Hepatocyte (in vitro differentiated cells): Measurements from ENCODE around the gene CSN2. TPM values are rescaled to one million over a fixed set of nuclear protein-coding genes. Genes with fewer than 3 reads are reported as not detected.

Experiments used
- DNase-seq: peaks from one replicate; pipeline ENCODE4 v3.0.0-alpha.2; 2016; ENCODE audit warnings: low spot score
- H2AFZ ChIP-seq: fragments of 200-600 bp; sonication (generic); 2 replicates; pipeline ENCODE4 v1.6.0; 2016; ENCODE audit warnings: antibody characterized with exemption, mild to moderate bottlenecking
- H3K27ac ChIP-seq: fragments of 200-600 bp; sonication (generic); 2 replicates; pipeline ENCODE4 v1.5.1; 2016; ENCODE audit warnings: mild to moderate bottlenecking
- H3K27me3 ChIP-seq: fragments of 200-600 bp; sonication (generic); 2 replicates; pipeline ENCODE4 v1.6.1; 2016
- H3K36me3 ChIP-seq: fragments of 200-600 bp; sonication (generic); replicated peaks from 2 replicates; pipeline ENCODE4 v1.5.1; 2016; ENCODE audit warnings: low read depth; ENCODE audit not compliant: insufficient read depth
- H3K4me1 ChIP-seq: fragments of 200-600 bp; sonication (generic); 2 replicates; pipeline ENCODE4 v1.5.1; 2016; ENCODE audit warnings: mild to moderate bottlenecking, moderate library complexity; ENCODE audit not compliant: insufficient read depth
- H3K4me2 ChIP-seq: fragments of 200-600 bp; sonication (generic); 2 replicates; pipeline ENCODE4 v1.6.0; 2016
- H3K4me3 ChIP-seq: fragments of 200-600 bp; sonication (generic); 2 replicates; pipeline ENCODE4 v1.5.1; 2016; ENCODE audit warnings: mild to moderate bottlenecking
- H3K79me2 ChIP-seq: fragments of 200-600 bp; sonication (generic); 2 replicates; pipeline ENCODE4 v1.6.0; 2017; ENCODE audit warnings: mild to moderate bottlenecking
- H3K9me2 ChIP-seq: fragments of 200-600 bp; sonication (generic); replicated peaks from 2 replicates; pipeline ENCODE4 v1.6.0; 2017; ENCODE audit warnings: mild to moderate bottlenecking; ENCODE audit not compliant: insufficient read depth
- H3K9me3 ChIP-seq: fragments of 200-600 bp; sonication (generic); 2 replicates; pipeline ENCODE4 v1.5.1; 2016; ENCODE audit warnings: low read depth, mild to moderate bottlenecking
- H4K20me1 ChIP-seq: fragments of 200-600 bp; sonication (generic); 2 replicates; pipeline ENCODE4 v1.6.0; 2016; ENCODE audit warnings: mild to moderate bottlenecking; ENCODE audit not compliant: insufficient read depth, poor library complexity, severe bottlenecking
- CTCF ChIP-seq: fragments of 200-600 bp; sonication (generic); IDR thresholded peaks from 2 replicates; pipeline ENCODE4 v1.5.1; 2016; ENCODE audit warnings: antibody characterized with exemption, mild to moderate bottlenecking; ENCODE audit not compliant: poor library complexity
- EZH2 ChIP-seq: fragments of 200-600 bp; sonication (generic); IDR thresholded peaks from 2 replicates; pipeline ENCODE4 v1.6.1; 2016; ENCODE audit warnings: antibody characterized with exemption, mild to moderate bottlenecking, borderline replicate concordance
- EZH2phosphoT487 ChIP-seq: fragments of 200-600 bp; sonication (generic); IDR thresholded peaks from one replicate; pipeline ENCODE4 v1.6.1; 2018; ENCODE audit warnings: antibody characterized with exemption, mild to moderate bottlenecking, low read depth, moderate library complexity; ENCODE audit not compliant: unreplicated experiment, severe bottlenecking
- WGBS: methylation state at CpG from one replicate; pipeline ENCODE4 v1.1.6; 2016; ENCODE audit warnings: low lambda C conversion rate; ENCODE audit errors: missing lambda C conversion rate; 5-methylcytosine and 5-hydroxymethylcytosine counted together
- polyA plus RNA-seq: library from polyadenylated mRNA; unstranded; fragments of >200 nt; fragmentation: Nextera tagmentation; extraction: Ambion mirVana; gene quantifications from 2 replicates; pipeline ENCODE4 v1.2.1, GENCODE V29; 2016
- total RNA-seq: library from RNA; depleted of rRNA; stranded (reverse); fragments of >200 nt; gene quantifications from 2 replicates; pipeline ENCODE4 v1.2.3, GENCODE V29; 2014

The CSN2 gene
- total and polyA plus RNA-seq, 2 experiments from 2014 or later: not detected

GRCh38 chr4:69999420-69999819 lies 33.9 kb upstream of the CSN2 start:
- no peak overlapping the region for H2AFZ ChIP-seq
- 94% methylated on average over 3 of the region's 3 CpGs for WGBS

GRCh38 chr4:69995526-69996016 lies 30.0 kb upstream of the CSN2 start, which contains the start of gene STATH:
Gene STATH (plus strand): TSS chr4:69995966. CDS start chr4:69998438, 2,472 bp downstream.
- H3K4me3 ChIP-seq: no peak within 1 kb of the TSS
- H3K36me3 ChIP-seq: no peaks in the 10 kb centered on the region
- TF ChIP-seq EZH2 (no peak), EZH2phosphoT487 (no peak), CTCF (no peak)
- 68% methylated on average over 3 of the region's 3 CpGs for WGBS
- no peak within 1 kb of the TSS for H3K4me2 ChIP-seq
- H3K9me3 ChIP-seq: no peaks in the 10 kb centered on the region
- no peak within 1 kb of the TSS for H2AFZ ChIP-seq
- no peaks in the 10 kb centered on the region for H3K79me2 ChIP-seq
- no peak within 1 kb of the TSS for H3K27ac ChIP-seq
- no peaks in the 10 kb centered on the region for H3K9me2 ChIP-seq
- no peak for DNase-seq
- no peaks in the 10 kb centered on the region for H3K27me3 ChIP-seq
- H3K4me1 ChIP-seq: no peaks in the 10 kb centered on the region
- H4K20me1 ChIP-seq: no peaks in the 10 kb centered on the region

More at GRCh38 chr4:69999420-69999819, 33.9 kb upstream of the CSN2 start:
- no peaks in the 10 kb centered on the region for H3K27me3 ChIP-seq
- no peaks in the 10 kb centered on the region for H3K9me3 ChIP-seq
- DNase-seq: no peak
- H4K20me1 ChIP-seq: no peaks in the 10 kb centered on the region
- H3K36me3 ChIP-seq: no peaks in the 10 kb centered on the region
- H3K79me2 ChIP-seq: no peaks in the 10 kb centered on the region
- no peak overlapping the region for H3K4me2 ChIP-seq
- no peak overlapping the region for H3K27ac ChIP-seq
- TF ChIP-seq EZH2 (no peak), EZH2phosphoT487 (no peak), CTCF (no peak)
- no peaks in the 10 kb centered on the region for H3K9me2 ChIP-seq
- H3K4me1 ChIP-seq: no peaks in the 10 kb centered on the region
- no peak overlapping the region for H3K4me3 ChIP-seq

- Histone ChIP-seq H3K27me3 (no peaks in the 10 kb centered on the region), H3K4me1 (no peaks in the 10 kb centered on the region), H3K36me3 (no peaks in the 10 kb centered on the region), H4K20me1 (no peaks in the 10 kb centered on the region), H3K4me3 (no peak overlapping the region), H3K27ac (no peak overlapping the region), H3K4me2 (no peak overlapping the region), H3K79me2 (no peaks in the 10 kb centered on the region), H2AFZ (no peak overlapping the region), H3K9me3 (no peaks in the 10 kb centered on the region), H3K9me2 (no peaks in the 10 kb centered on the region)
- WGBS: 89% methylated on average over 5 of the region's 5 CpGs
- DNase-seq: no peak
- TF ChIP-seq EZH2phosphoT487 (no peak), EZH2 (no peak), CTCF (no peak)
Measured at GRCh38 chr4:69994782-69995181, 29.3 kb upstream of the CSN2 start.
